GM21381 (cell line): ENCODE measurements around the gene NUDT17.
"Not testable (repeated sequence)": the region's sequence is repeated elsewhere in the genome, so short reads cannot be mapped to it uniquely, and the experiment has no call there.

ENCODE experiments used
- ATAC-seq: cut with Tn5 transposase; IDR thresholded peaks from one replicate; pipeline ENCODE4 v1.9.1; 2021; ENCODE audit warnings: mild to moderate bottlenecking, moderate library complexity; ENCODE audit not compliant: unreplicated experiment

Gene NUDT17

GRCh38 chr1:145845514-145846161 is at the start of gene NUDT17:
Gene NUDT17, plus strand, starts transcription at chr1:145845630. Its CDS starts 11 bp downstream, at chr1:145845641.
- ATAC-seq = peak; percentile 61

GRCh38 chr1:145796753-145797152 is 48.7 kb upstream of the NUDT17 start:
- ATAC-seq = no peak

GRCh38 chr1:145799806-145800205 is 45.6 kb upstream of the NUDT17 start:
- no peak for ATAC-seq

GRCh38 chr1:145804235-145805045 is 41.0 kb upstream of the NUDT17 start:
- ATAC-seq = no peak

- no peak for ATAC-seq
Measured at GRCh38 chr1:145805057-145805456, 40.4 kb upstream of the NUDT17 start.

GRCh38 chr1:145806408-145806807 is 39.0 kb upstream of the NUDT17 start:
- ATAC-seq = no peak

- no peak for ATAC-seq
Measured at GRCh38 chr1:145806844-145807243, 38.6 kb upstream of the NUDT17 start.

GRCh38 chr1:145812977-145813810 is 32.2 kb upstream of the NUDT17 start:
- ATAC-seq = not testable (repeated sequence)

- peak; percentile 48 for ATAC-seq
Measured at GRCh38 chr1:145818095-145818494, 27.3 kb upstream of the NUDT17 start.

GRCh38 chr1:145822779-145823331 is 22.6 kb upstream of the NUDT17 start:
- ATAC-seq = not testable (repeated sequence)

GRCh38 chr1:145823565-145824498 is 21.6 kb upstream of the NUDT17 start, which contains the start of the genes POLR3C and RNF115:
Gene POLR3C, plus strand, starts transcription at chr1:145824200. Its CDS starts 1,577 bp downstream, at chr1:145825777.
Gene RNF115, minus strand, starts transcription at chr1:145824095. Its CDS starts 222 bp downstream, at chr1:145823873.
- peak; percentile 88 for ATAC-seq

- ATAC-seq = no peak
Measured at GRCh38 chr1:145824499-145824842, 21.0 kb upstream of the NUDT17 start.

- ATAC-seq = no peak
Measured at GRCh38 chr1:145826030-145826429, 19.4 kb upstream of the NUDT17 start.

- no peak for ATAC-seq
Measured at GRCh38 chr1:145827966-145828365, 17.5 kb upstream of the NUDT17 start.

- ATAC-seq = no peak
Measured at GRCh38 chr1:145828367-145829026, 16.9 kb upstream of the NUDT17 start.

- ATAC-seq = not testable (repeated sequence)
Measured at GRCh38 chr1:145830810-145831209, 14.6 kb upstream of the NUDT17 start.

- no peak for ATAC-seq
Measured at GRCh38 chr1:145837656-145838055, 7.8 kb upstream of the NUDT17 start.

GRCh38 chr1:145843031-145843430 is 2.4 kb upstream of the NUDT17 start:
- ATAC-seq = no peak

GRCh38 chr1:145845144-145845513 is 301 bp upstream of the NUDT17 start:
- peak; percentile 72 for ATAC-seq
